Fibroblast of upper back skin (primary cell): ENCODE results near the gene GALNT13.
A peak's percentile ranks its signal among the peaks of the same experiment; 100 is the strongest.

Experiments used
- DNase-seq: peaks from one replicate; pipeline ENCODE4 v3.0.0-alpha.2; 2013

GALNT13 gene

DNA sequence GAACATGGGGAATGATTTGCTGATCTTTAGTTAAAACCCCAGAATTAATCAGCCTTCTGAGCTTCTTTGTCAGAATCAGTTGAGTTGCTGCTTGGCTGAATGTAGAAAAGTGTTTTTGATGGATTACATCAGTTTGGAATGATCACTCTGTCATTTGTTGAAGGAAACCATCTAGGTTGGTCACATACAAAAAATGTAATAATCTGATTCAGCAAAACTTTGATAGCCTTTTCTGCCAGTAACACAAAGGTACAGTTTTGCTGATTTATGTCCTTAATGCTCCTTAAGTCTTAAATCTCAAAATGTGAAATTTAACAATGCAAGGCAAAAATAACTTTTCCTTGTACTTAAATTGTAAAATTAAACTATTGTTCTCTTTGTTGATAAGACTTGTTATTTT lies 74.3 kb downstream of the GALNT13 start:
- DNase-seq, result no peak

DNA sequence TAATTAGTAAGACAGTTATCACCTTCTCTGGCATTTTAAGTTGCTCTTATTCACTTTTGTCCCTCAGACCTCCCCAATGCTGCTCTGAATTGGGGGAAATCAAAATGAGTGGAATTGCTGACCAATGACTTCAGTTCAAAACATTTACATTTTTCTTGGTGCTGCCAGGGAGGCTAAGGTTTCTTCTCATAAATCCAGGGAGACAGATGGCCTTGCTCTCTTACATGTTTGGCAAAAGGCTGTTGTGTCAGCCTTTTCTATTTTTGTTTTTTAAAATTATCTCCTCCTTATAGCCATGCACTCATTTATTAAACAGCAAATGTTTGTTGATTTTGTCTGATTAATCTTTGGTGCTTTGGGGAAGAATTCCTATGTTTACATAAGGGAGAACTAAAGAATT lies 82.0 kb downstream of the GALNT13 start:
- DNase-seq, result no peak

GRCh38 chr2:153963256-153963655 lies 91.5 kb downstream of the GALNT13 start:
- no peak for DNase-seq

- no peak for DNase-seq
Measured at GRCh38 chr2:153967248-153967973, 95.7 kb downstream of the GALNT13 start.

DNA sequence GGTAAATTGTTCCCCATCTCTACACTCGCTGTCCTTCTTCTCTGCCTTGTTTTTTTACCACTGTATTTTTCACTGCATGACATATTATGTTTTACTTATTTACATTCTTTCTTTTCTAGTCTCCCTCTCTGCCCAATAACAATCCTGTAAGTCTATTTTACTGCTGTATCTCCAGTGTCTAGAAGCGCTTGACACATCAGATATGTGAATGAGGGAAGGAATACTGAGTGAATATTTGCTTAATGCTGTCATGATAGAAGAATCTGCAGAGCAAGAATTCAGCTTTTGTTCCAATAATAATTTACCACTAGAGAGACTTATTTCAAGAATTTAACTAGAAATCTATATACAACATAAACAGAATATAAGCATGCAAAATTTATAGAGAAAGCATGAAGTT lies 99.5 kb downstream of the GALNT13 start:
- DNase-seq, result peak; percentile 0

GRCh38 chr2:153971855-153972254 lies 100.1 kb downstream of the GALNT13 start:
- no peak for DNase-seq

DNA sequence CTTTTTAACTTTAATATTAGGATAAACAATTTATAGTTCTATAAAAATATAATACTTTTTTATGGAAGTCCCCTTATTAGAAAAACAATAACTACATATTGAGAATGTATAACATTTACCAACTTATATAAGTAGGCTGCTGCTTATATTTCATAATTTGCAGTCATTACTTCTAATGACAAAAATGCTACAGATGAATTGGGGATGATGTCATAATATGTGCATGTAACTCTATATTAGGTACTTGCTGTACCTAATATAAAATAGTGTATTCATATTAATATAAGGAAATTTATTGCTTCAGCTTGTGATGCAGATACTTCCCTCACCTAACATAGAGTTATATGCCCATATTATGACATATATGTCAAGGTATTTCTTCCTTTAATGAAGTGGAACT lies 100.7 kb downstream of the GALNT13 start:
- DNase-seq, result no peak

GRCh38 chr2:153986488-153987229 lies 114.9 kb downstream of the GALNT13 start:
- DNase-seq, result no peak

DNA sequence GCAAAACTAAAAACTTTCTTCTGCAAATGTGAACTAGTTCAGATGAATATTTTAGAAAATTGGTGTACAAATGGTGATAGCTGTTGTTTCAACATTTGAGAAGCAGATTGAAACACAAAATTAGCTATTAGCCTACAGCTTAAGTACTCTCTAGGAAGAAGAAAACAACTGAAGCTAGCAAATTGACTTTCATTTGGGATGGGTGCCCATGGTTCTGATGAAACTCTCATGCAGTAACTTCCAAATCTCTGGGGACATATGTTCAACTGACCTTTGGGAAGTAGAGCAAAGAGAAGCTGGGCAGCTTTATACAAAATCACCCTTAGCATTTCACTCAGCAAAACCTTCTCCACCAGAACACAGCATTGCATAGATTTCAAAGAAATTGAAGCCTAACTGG lies 119.0 kb downstream of the GALNT13 start:
- no peak for DNase-seq

GRCh38 chr2:154013514-154013913 lies 141.8 kb downstream of the GALNT13 start:
- no peak for DNase-seq

DNA sequence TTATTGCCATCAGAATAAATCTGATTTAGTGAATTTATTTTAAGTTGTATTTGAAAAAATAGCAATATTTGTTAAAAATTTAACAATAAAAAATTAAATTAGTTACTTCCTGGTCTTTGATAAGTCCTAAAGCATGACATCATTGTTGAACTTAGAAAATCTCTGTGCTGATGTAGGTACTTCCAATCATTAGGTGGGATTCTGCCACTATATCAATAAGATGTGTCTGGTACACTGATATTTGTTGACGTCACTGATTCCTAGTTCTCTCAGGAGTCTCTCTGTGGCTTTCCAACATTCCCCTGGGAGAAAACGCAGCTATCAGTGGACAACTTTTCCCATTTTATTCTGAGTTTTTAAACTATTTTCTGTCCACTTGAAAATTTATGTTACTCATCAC lies 143.5 kb downstream of the GALNT13 start:
- DNase-seq, result no peak

- DNase-seq, result no peak
Measured at GRCh38 chr2:154029504-154029903, 157.8 kb downstream of the GALNT13 start.

DNA sequence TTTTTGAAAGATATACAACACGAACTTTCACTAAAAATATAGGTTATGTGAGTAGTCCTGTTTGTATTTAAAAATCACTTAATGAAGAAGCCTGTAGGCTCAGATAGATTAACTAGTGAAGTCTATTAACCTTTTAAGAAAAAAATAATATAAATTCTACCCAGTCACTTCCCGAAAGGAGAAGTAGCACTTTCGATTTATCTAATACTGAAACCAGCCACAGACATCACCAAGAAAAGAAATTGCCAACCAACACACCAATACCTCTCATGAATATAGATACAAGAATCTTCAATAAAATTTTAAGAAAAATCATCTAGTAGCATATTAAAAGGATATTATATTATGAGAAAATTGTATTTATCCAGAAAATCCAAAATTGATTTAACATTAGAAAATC lies 160.5 kb downstream of the GALNT13 start:
- no peak for DNase-seq

- no peak for DNase-seq
Measured at GRCh38 chr2:154046493-154046892, 174.8 kb downstream of the GALNT13 start.

- no peak for DNase-seq
Measured at GRCh38 chr2:154048905-154049304, 177.2 kb downstream of the GALNT13 start.

- no peak for DNase-seq
Measured at GRCh38 chr2:154049561-154049960, 177.8 kb downstream of the GALNT13 start.

DNA sequence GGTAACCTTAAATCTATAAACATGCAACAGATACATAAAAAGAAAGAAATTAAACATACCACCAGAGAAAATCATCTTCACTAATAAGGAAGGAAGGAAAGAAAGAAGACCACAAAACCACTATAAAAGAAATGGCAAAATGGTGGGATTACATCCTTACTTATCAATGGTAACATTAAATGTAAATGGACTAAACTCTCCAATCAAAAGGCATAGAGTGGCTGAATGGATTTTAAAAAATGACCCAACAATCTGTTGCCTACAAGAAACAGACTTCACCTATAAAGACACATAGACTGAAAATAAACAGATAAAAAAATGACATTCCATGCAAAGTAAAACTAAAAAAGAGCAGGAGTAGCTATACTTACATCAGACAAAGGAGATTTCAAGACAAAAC lies 195.4 kb downstream of the GALNT13 start:
- DNase-seq, result no peak

DNA sequence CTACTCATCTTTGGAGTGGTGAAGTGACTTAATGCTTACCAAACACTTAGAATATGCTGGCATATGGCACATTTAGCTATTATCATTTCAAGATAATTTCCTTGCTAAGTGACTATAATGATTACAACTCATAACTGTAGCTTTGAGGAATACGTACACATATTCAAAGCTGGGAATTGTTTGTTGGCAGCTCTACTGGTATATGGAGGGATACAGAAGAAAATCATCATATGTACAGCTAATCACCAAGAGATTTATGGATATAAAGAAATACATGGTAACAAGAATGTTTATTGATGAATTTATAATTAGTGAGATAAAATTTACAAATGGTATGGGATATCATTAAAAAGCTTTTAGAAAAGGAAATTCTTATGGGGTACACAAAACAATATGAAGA lies 207.2 kb downstream of the GALNT13 start:
- DNase-seq, result no peak

DNA sequence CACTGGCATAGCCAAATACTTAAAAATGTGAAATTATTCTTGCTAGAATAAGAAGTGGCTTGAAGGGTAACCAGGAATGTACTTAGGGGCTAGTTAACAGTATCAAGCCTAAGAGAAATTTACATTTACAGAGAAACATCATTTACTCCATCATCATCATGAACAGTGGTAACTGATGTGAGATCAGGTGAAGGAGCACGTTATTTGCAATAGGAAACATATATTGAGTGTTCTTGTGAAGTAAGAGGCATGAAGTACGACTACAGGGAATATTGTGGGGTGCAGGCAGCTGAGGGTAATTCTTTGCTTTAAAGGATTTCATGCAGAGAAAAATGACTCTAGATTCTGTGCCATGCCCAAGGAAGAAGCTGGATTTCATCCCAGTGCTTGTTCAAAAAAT lies 220.8 kb downstream of the GALNT13 start:
- DNase-seq, result no peak

DNA sequence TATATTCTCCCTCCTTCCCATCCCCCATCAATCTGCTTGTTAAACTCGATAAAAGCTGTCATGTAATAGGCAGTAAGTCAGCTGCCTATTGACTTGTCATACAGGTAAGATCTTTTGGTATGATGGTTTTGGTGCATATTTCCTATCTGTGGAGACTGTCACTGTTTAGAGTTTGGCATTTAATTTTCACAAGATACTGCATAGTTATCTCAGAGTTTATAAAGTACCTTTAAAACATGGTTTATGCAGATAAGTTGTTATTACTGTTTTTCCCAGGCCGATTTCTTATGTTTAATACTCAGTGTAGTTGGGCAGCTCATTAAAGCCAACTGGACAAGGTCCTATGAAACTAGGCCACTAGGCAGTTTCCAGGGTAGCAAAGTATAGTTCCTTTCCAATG lies 222.1 kb downstream of the GALNT13 start:
- DNase-seq, result no peak

- DNase-seq, result no peak
Measured at GRCh38 chr2:154097833-154098398, 226.2 kb downstream of the GALNT13 start.

GRCh38 chr2:154120706-154121105 lies 249.0 kb downstream of the GALNT13 start:
- DNase-seq, result no peak

- DNase-seq, result peak; percentile 7
Measured at GRCh38 chr2:154125891-154126290, 254.2 kb downstream of the GALNT13 start.

GRCh38 chr2:154130821-154131220 lies 259.1 kb downstream of the GALNT13 start:
- DNase-seq, result no peak
